SK-N-MC (cell line): Measurements from ENCODE around the gene NRCAM.
A peak's percentile ranks its signal among the peaks of the same experiment; 100 is the strongest.

ENCODE experiments used
- DNase-seq: peaks from one replicate; pipeline ENCODE4 v3.0.0-alpha.2; 2011; ENCODE audit warnings: low read depth, low spot score
- H3K27ac ChIP-seq: fragments of 200-600 bp; sonication (generic); 2 replicates; pipeline ENCODE4 v1.5.1; 2016; ENCODE audit warnings: mixed run types
- H3K36me3 ChIP-seq: fragments of 200-600 bp; sonication (generic); 2 replicates; pipeline ENCODE4 v1.6.1; 2017; ENCODE audit warnings: antibody characterized with exemption, low read length, mixed read lengths; ENCODE audit not compliant: insufficient read depth
- H3K4me3 ChIP-seq: fragments of 200-600 bp; sonication (generic); 2 replicates; pipeline ENCODE4 v1.5.1; 2016
- H3K9ac ChIP-seq: fragments of 200-600 bp; sonication (generic); 2 replicates; pipeline ENCODE4 v1.8.0; 2017; ENCODE audit warnings: mixed run types, mixed read lengths; ENCODE audit not compliant: insufficient read length
- H3K9me3 ChIP-seq: fragments of 200-600 bp; sonication (generic); 2 replicates; pipeline ENCODE4 v1.6.1; 2017; ENCODE audit warnings: low read depth, mild to moderate bottlenecking, antibody characterized with exemption, low read length, moderate library complexity, mixed read lengths
- EZH2 ChIP-seq: fragments of 200-600 bp; sonication (generic); IDR thresholded peaks from one replicate; pipeline ENCODE4 v1.6.1; 2017; ENCODE audit warnings: antibody characterized with exemption
- FOXP2 ChIP-seq: optimal IDR thresholded peaks from 2 replicates; pipeline ENCODE3; 2011; ENCODE audit warnings: mild to moderate bottlenecking, moderate library complexity; ENCODE audit not compliant: insufficient read depth; ENCODE audit errors: extremely low read length, control extremely low read depth
- POLR2AphosphoS5 ChIP-seq: IDR thresholded peaks from 2 replicates; pipeline ENCODE4 v1.6.1; 2012; ENCODE audit warnings: mild to moderate bottlenecking, low read depth, low read length, borderline replicate concordance

NRCAM gene

DNA sequence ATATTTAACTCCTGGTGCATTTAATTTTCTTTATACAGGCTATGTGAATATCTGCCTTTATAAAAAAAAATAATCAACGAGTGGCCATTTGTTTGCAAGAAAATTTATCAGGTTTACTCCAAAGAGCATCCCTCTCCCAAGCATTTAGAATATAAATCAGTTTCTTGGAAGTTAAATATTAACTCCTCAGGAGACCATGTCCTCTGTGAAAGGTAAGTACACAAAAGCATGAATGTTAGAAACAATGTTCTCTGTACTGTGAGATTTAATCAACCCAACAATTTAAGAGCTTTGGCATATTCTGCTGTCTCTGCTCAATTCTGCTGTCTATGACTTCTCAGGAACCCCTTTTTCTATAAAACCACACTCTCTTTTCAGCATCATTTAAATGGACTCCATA is 206.8 kb downstream of the NRCAM start:
- Histone ChIP-seq H3K9me3 (no peaks in the 10 kb centered on the region), H3K4me3 (no peak overlapping the region), H3K27ac (no peak overlapping the region), H3K9ac (no peak overlapping the region), H3K36me3 (no peaks in the 10 kb centered on the region)
- DNase-seq = no peak
- no peak for TF ChIP-seq POLR2AphosphoS5
- TF ChIP-seq FOXP2 = no peak
- no peak for TF ChIP-seq EZH2

DNA sequence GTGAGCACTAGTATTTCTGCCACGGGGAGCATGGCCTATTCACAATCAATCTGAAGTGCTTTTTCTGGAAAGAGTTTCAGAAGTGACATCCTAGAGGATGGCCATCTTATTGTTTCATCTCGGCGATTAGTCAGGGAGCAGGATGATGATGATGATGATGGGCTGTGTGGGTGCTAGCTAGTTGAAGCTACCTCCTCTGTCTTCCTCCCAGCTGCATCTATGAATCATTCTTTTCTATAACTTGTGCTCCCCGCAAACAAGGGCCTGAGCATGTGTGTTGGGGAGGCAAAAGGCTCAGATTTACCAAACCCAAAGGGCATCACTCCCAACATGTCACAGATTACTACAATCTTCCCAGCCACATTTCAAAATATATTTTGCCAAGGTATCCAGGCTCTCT is 207.4 kb downstream of the NRCAM start:
- Histone ChIP-seq H3K9me3 (no peaks in the 10 kb centered on the region), H3K4me3 (no peak overlapping the region), H3K9ac (no peak overlapping the region), H3K36me3 (no peaks in the 10 kb centered on the region), H3K27ac (no peak overlapping the region)
- TF ChIP-seq POLR2AphosphoS5 = no peak
- no peak for TF ChIP-seq FOXP2
- TF ChIP-seq EZH2 = no peak
- DNase-seq = no peak

GRCh38 chr7:108248418-108248817 is 207.8 kb downstream of the NRCAM start:
- no peak overlapping the region for H3K9ac ChIP-seq

DNA sequence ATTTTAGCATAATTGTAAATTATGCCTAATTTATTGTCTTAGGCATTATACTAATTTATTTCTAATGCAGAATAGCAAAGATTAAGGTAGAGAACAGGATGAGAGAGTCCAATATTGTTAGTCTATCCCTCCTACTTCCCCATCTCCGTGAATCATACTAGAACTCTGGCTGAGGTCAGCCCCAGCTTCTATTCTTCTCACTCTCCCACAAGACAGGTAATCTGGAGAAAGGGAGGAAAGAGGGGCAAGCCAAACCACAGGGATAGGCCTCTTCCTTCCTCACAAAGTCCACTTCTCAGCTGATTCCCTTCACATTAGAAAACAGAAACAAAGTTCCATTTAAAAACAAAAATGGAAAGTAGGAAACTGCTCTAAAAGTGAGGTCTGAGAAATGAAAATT is 208.6 kb downstream of the NRCAM start:
- no peaks in the 10 kb centered on the region for H3K36me3 ChIP-seq
- TF ChIP-seq EZH2 = no peak
- no peak for TF ChIP-seq POLR2AphosphoS5
- no peak for TF ChIP-seq FOXP2
- no peak overlapping the region for H3K27ac ChIP-seq
- no peaks in the 10 kb centered on the region for H3K9me3 ChIP-seq
- no peak for DNase-seq
- no peak overlapping the region for H3K9ac ChIP-seq
- no peak overlapping the region for H3K4me3 ChIP-seq

More at GRCh38 chr7:108248418-108248817, 207.8 kb downstream of the NRCAM start:
- no peak overlapping the region for H3K27ac ChIP-seq
- no peaks in the 10 kb centered on the region for H3K36me3 ChIP-seq
- no peak for DNase-seq
- H3K4me3 ChIP-seq = no peak overlapping the region
- no peak for TF ChIP-seq FOXP2
- no peak for TF ChIP-seq POLR2AphosphoS5
- TF ChIP-seq EZH2 = no peak
- no peaks in the 10 kb centered on the region for H3K9me3 ChIP-seq

- Histone ChIP-seq H3K9ac (no peak overlapping the region), H3K27ac (no peak overlapping the region), H3K36me3 (no peaks in the 10 kb centered on the region), H3K9me3 (no peaks in the 10 kb centered on the region), H3K4me3 (no peak overlapping the region)
- DNase-seq = no peak
- TF ChIP-seq EZH2 (no peak), POLR2AphosphoS5 (no peak), FOXP2 (no peak)
These were observed 209.9 kb downstream of the NRCAM start for GRCh38 chr7:108246227-108246837.

DNA sequence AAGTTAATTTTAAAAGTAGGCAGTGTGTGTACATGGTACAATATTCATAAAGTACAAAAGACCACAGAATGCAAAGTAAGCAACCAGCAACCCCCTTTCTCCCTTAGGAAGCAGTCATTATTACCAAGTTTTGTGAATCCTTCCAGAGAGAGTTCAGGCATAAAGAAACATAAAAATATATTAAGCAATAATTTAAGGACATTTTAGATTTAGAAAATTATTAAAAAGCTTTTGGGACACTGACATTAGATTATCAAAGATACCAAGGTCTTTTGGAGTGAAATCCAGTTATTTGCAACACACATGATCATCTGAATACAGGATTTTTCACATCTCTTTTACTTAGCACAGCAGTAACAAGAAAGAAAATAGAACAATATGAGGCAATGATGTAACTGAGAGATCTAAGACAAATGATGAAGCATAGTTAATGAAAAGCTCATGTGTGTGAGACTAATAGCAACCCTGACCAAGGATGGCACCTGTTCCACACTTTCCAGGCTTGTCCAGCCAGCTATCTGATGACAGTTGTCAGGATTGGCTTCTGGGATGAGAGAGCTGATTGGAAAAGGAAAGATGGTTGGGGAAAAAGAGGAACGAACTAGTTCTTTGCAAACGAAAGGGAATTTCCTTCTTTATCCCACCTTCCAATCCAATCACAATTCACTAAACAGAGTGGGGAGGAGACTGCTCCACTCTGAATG is 210.6 kb downstream of the NRCAM start:
- Histone ChIP-seq H3K4me3 (no peak overlapping the region), H3K9ac (no peak overlapping the region), H3K27ac (no peak overlapping the region), H3K36me3 (no peaks in the 10 kb centered on the region), H3K9me3 (no peaks in the 10 kb centered on the region)
- no peak for TF ChIP-seq POLR2AphosphoS5
- DNase-seq = no peak

DNA sequence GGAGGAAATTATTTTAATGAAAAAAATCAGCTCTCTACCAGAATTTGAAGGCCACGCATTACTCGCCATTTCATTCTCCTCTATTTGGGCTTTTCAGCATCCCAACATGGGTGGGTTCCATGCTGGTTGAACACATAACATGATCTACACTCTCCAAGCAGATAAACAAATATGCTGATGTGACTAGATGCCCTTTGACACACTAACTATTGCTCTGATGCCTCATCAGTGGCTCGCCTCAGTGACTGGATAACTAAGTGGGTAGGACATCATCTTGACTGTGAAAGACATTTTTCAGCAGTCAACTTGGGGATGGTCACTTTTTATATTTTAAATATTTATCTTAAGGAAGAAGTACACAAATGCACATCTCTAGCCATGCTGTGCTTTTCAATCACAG is 212.1 kb downstream of the NRCAM start:
- TF ChIP-seq FOXP2 (no peak), EZH2 (no peak), POLR2AphosphoS5 (no peak)
- H3K9ac ChIP-seq = no peak overlapping the region
- no peaks in the 10 kb centered on the region for H3K9me3 ChIP-seq
- H3K36me3 ChIP-seq = no peaks in the 10 kb centered on the region
- DNase-seq = no peak
- no peak overlapping the region for H3K4me3 ChIP-seq
- H3K27ac ChIP-seq = no peak overlapping the region

GRCh38 chr7:108239501-108240225 is 216.6 kb downstream of the NRCAM start:
- TF ChIP-seq POLR2AphosphoS5 (no peak; the same call in 1 of the 2 replicates), EZH2 (no peak), FOXP2 (no peak)
- Histone ChIP-seq H3K9ac (peak overlapping the region; percentile 44), H3K27ac (peak overlapping the region; percentile 75; the same call in 1 of the 2 replicates), H3K36me3 (no peaks in the 10 kb centered on the region), H3K4me3 (peak overlapping the region; percentile 57), H3K9me3 (no peaks in the 10 kb centered on the region)
- peak; percentile 39 for DNase-seq
